H1 (cell line): ENCODE data around the gene CAMTA1. TPM values are rescaled to one million over a fixed set of nuclear protein-coding genes. Genes with fewer than 3 reads are reported as not detected.

Experiments used
- CTCF ChIA-PET: fragments of 300-600 bp; sonication (Branson Sonifier 250); formaldehyde crosslinking; loops from one replicate; lab custom pipeline; 2021; ENCODE audit not compliant: partially characterized antibody; lab: Charles Lee
- POLR2A ChIA-PET: fragments of 300-600 bp; sonication (Branson Sonifier 250); formaldehyde crosslinking; loops from one replicate; lab custom pipeline; 2021; ENCODE audit warnings: inconsistent platforms; ENCODE audit not compliant: partially characterized antibody; lab: Charles Lee
- DNase-seq, 2 experiments: peaks; one replicate each; pipeline versions ENCODE4 v3.0.0 to v3.0.0-alpha.2; 2010 to 2022; ENCODE audit warnings: low spot score in 2 of 2, low read depth in 1 of 2, mixed read lengths in 1 of 2
- FAIRE-seq: peaks from 2 replicates; lab custom pipeline; 2011; peaks lifted over from hg19 to GRCh38; lab: Jason Lieb, UNC
- H2AFZ ChIP-seq: 2 replicates; pipeline ENCODE4 v1.8.1; 2012; ENCODE audit warnings: low read length, inconsistent platforms
- H2AK5ac ChIP-seq: 2 replicates; pipeline ENCODE4 v1.6.1; 2013; ENCODE audit warnings: low read depth, low read length
- H2BK120ac ChIP-seq: replicated peaks from 2 replicates; pipeline ENCODE3; 2013; ENCODE audit warnings: low read depth, low read length, inconsistent platforms
- H2BK12ac ChIP-seq: 2 replicates; pipeline ENCODE4 v1.6.1; 2013; ENCODE audit warnings: low read depth, low read length
- H2BK15ac ChIP-seq: 2 replicates; pipeline ENCODE4 v1.6.1; 2013; ENCODE audit warnings: low read length
- H2BK20ac ChIP-seq: 2 replicates; pipeline ENCODE4 v1.6.1; 2013; ENCODE audit warnings: low read length
- H2BK5ac ChIP-seq: 2 replicates; pipeline ENCODE4 v1.6.1; 2013; ENCODE audit warnings: low read depth, low read length
- H3K14ac ChIP-seq: 2 replicates; pipeline ENCODE4 v1.6.1; 2013; ENCODE audit warnings: inconsistent platforms; ENCODE audit not compliant: insufficient read length
- H3K18ac ChIP-seq: 2 replicates; pipeline ENCODE4 v1.6.1; 2013; ENCODE audit warnings: low read length; ENCODE audit errors: extremely low read depth
- H3K23ac ChIP-seq: 2 replicates; pipeline ENCODE4 v1.6.1; 2013; ENCODE audit warnings: inconsistent platforms; ENCODE audit not compliant: insufficient read length
- H3K23me2 ChIP-seq: 2 replicates; pipeline ENCODE4 v1.6.1; 2013; ENCODE audit warnings: low read depth, low read length
- H3K27ac ChIP-seq: 2 replicates; pipeline ENCODE4 v1.6.1; 2011; ENCODE audit warnings: low read depth, low read length, inconsistent platforms
- H3K27me3 ChIP-seq, 4 experiments: replicated peaks in 1 of 4; 1 replicate in 1 of 4; 2 replicates in 3 of 4; pipeline versions ENCODE4 v1.6.1 to v1.8.1; 2011 to 2013; ENCODE audit warnings: low read length in 3 of 4, mild to moderate bottlenecking in 3 of 4, inconsistent platforms in 2 of 4, mixed read lengths in 2 of 4, moderate library complexity in 1 of 4; ENCODE audit not compliant: control insufficient read depth in 3 of 4, insufficient read depth in 3 of 4; ENCODE audit errors: extremely low read depth in 1 of 4
- H3K36me3 ChIP-seq, 4 experiments: 2 replicates each; pipeline versions ENCODE4 v1.6.1 to v1.8.1; 2011 to 2013; ENCODE audit warnings: mild to moderate bottlenecking in 4 of 4, low read length in 3 of 4, moderate library complexity in 2 of 4, control low read depth in 1 of 4, inconsistent platforms in 1 of 4; ENCODE audit not compliant: insufficient read depth in 4 of 4, control insufficient read depth in 2 of 4
- H3K4ac ChIP-seq: replicated peaks from 2 replicates; pipeline ENCODE3; 2013; ENCODE audit warnings: low read length, low read depth, mixed read lengths, inconsistent platforms; ENCODE audit not compliant: insufficient read length
- H3K4me1 ChIP-seq, 4 experiments: replicated peaks in 1 of 4; 1 replicate in 1 of 4; 2 replicates in 3 of 4; pipeline versions ENCODE4 v1.6.1 to v1.8.1; 2011 to 2013; ENCODE audit warnings: low read length in 3 of 4, inconsistent platforms in 2 of 4, mixed read lengths in 1 of 4; ENCODE audit not compliant: insufficient read depth in 4 of 4, control insufficient read depth in 3 of 4
- H3K4me2 ChIP-seq, 2 experiments: 2 replicates each; pipeline versions ENCODE4 v1.6.1 to v1.8.1; 2011 to 2013; ENCODE audit warnings: low read depth in 2 of 2, low read length in 2 of 2, control low read depth in 1 of 2, inconsistent platforms in 1 of 2, mild to moderate bottlenecking in 1 of 2; ENCODE audit not compliant: insufficient read depth in 1 of 2
- H3K4me3 ChIP-seq, 4 experiments: fragments of 200-600, 300-600 bp in 1 of 4; sonication (generic), shearing (Covaris generic), sonication (Bioruptor Twin) in 1 of 4; 2 replicates each; pipeline versions ENCODE4 v1.5.1 to v1.8.1; 2011 to 2016; ENCODE audit warnings: low read length in 4 of 4, low read depth in 3 of 4, control low read depth in 2 of 4, inconsistent platforms in 2 of 4, mild to moderate bottlenecking in 2 of 4, mixed read lengths in 1 of 4, moderate library complexity in 1 of 4; ENCODE audit not compliant: insufficient read depth in 2 of 4; ENCODE audit errors: extremely low read depth in 1 of 4
- H3K56ac ChIP-seq: replicated peaks from 2 replicates; pipeline ENCODE3; 2013; ENCODE audit warnings: low read depth, mild to moderate bottlenecking, mixed read lengths, low read length, inconsistent platforms; ENCODE audit not compliant: insufficient read length
- H3K79me1 ChIP-seq: 2 replicates; pipeline ENCODE4 v1.6.1; 2013; ENCODE audit warnings: low read depth, low read length, control low read depth
- H3K79me2 ChIP-seq, 2 experiments: 2 replicates each; pipeline versions ENCODE4 v1.6.1 to v1.8.1; 2012 to 2013; ENCODE audit warnings: low read length in 2 of 2, mild to moderate bottlenecking in 2 of 2, inconsistent platforms in 1 of 2; ENCODE audit not compliant: insufficient read depth in 2 of 2, control insufficient read depth in 1 of 2
- H3K9ac ChIP-seq, 4 experiments: replicated peaks in 1 of 4; 1 replicate in 1 of 4; 2 replicates in 3 of 4; pipeline versions ENCODE4 v1.6.1 to v1.8.1; 2011 to 2013; ENCODE audit warnings: low read depth in 3 of 4, low read length in 3 of 4, control low read depth in 2 of 4, mild to moderate bottlenecking in 2 of 4, moderate library complexity in 2 of 4, inconsistent platforms in 1 of 4; ENCODE audit errors: extremely low read depth in 1 of 4
- H3K9me3 ChIP-seq, 2 experiments: 2 replicates each; pipeline versions ENCODE4 v1.6.1 to v1.8.1; 2012 to 2013; ENCODE audit warnings: mild to moderate bottlenecking in 2 of 2, moderate library complexity in 2 of 2, control low read depth in 1 of 2, inconsistent platforms in 1 of 2, low read depth in 1 of 2, low read length in 1 of 2, mixed read lengths in 1 of 2; ENCODE audit not compliant: insufficient read depth in 2 of 2
- H4K20me1 ChIP-seq, 2 experiments: replicated peaks in 1 of 2; 2 replicates each; pipeline versions ENCODE3 to v1.8.1; 2011 to 2013; ENCODE audit warnings: inconsistent platforms in 2 of 2, low read length in 2 of 2, mild to moderate bottlenecking in 1 of 2; ENCODE audit not compliant: insufficient read depth in 2 of 2, control insufficient read depth in 1 of 2
- H4K5ac ChIP-seq: 2 replicates; pipeline ENCODE4 v1.6.1; 2013; ENCODE audit warnings: low read length, low read depth, mixed read lengths, inconsistent platforms; ENCODE audit not compliant: insufficient read length
- H4K8ac ChIP-seq: 2 replicates; pipeline ENCODE4 v1.8.0; 2013; ENCODE audit warnings: mild to moderate bottlenecking, moderate library complexity, low read length, inconsistent platforms; ENCODE audit not compliant: insufficient read depth; ENCODE audit errors: extremely low read depth
- H4K91ac ChIP-seq: replicated peaks from 2 replicates; pipeline ENCODE3; 2013; ENCODE audit warnings: low read length, mixed read lengths, inconsistent platforms; ENCODE audit not compliant: insufficient read length
- CTCF ChIP-seq, 3 experiments: IDR thresholded peaks; 1 replicate in 2 of 3; 2 replicates in 1 of 3; pipeline versions ENCODE4 v1.5.1 to v1.6.1; 2011; ENCODE audit warnings: low read length in 3 of 3, mild to moderate bottlenecking in 3 of 3, inconsistent platforms in 2 of 3, low read depth in 1 of 3, moderate library complexity in 1 of 3; ENCODE audit not compliant: insufficient read depth in 1 of 3; ENCODE audit errors: control extremely low read depth in 1 of 3
- EGR1 ChIP-seq: IDR thresholded peaks from 2 replicates; pipeline ENCODE4 v1.6.1; 2011; ENCODE audit warnings: low read depth, low read length, borderline replicate concordance
- GTF2F1 ChIP-seq: IDR thresholded peaks from 2 replicates; pipeline ENCODE4 v1.6.1; 2012; ENCODE audit warnings: low read depth, low read length, improper control_type of control experiment, borderline replicate concordance
- MAX ChIP-seq: IDR thresholded peaks from 2 replicates; pipeline ENCODE4 v1.6.1; 2012; ENCODE audit warnings: inconsistent platforms
- RNF2 ChIP-seq: fragments of 200-900, 300-1000 bp; sonication (generic); IDR thresholded peaks from 2 replicates; pipeline ENCODE4 v1.7.1; 2016; ENCODE audit warnings: borderline replicate concordance, low read depth, mild to moderate bottlenecking, antibody characterized with exemption, low read length; ENCODE audit not compliant: poor library complexity, severe bottlenecking; ENCODE audit errors: missing control alignments
- SIN3A ChIP-seq, 2 experiments: IDR thresholded peaks in 1 of 2; conservative IDR thresholded peaks in 1 of 2; 2 replicates each; pipeline ENCODE4 v1.6.1; 2011 to 2012; ENCODE audit warnings: low read length in 2 of 2, improper control_type of control experiment in 1 of 2, low read depth in 1 of 2, mild to moderate bottlenecking in 1 of 2
- SIRT6 ChIP-seq: IDR thresholded peaks from one replicate; pipeline ENCODE4 v1.7.1; 2012; ENCODE audit warnings: low read length, inconsistent platforms
- SP1 ChIP-seq: IDR thresholded peaks from 2 replicates; pipeline ENCODE4 v1.6.1; 2011; ENCODE audit warnings: low read depth, low read length
- SRF ChIP-seq: IDR thresholded peaks from 2 replicates; pipeline ENCODE4 v1.6.1; 2011; ENCODE audit warnings: mild to moderate bottlenecking, low read depth, low read length, moderate library complexity
- WGBS, 2 experiments: shearing (Covaris generic) in 1 of 2; methylation state at CpG; one replicate each; pipeline versions ENCODE4 v1.1.6 to v1.1.7; 2013 to 2015; ENCODE audit warnings: low lambda C conversion rate in 2 of 2, mixed read lengths in 2 of 2, inconsistent platforms in 1 of 2, low coverage in 1 of 2, missing lambda C conversion rate in 1 of 2; ENCODE audit not compliant: insufficient replicate concordance in 2 of 2, insufficient coverage in 1 of 2, insufficient read length in 1 of 2; ENCODE audit errors: extremely low coverage in 1 of 2, missing lambda C conversion rate in 1 of 2; 5-methylcytosine and 5-hydroxymethylcytosine counted together
- polyA plus RNA-seq, 7 experiments: library from polyadenylated mRNA; depleted of rRNA in 3 of 7; stranded (reverse) in 5 of 7; unstranded in 2 of 7; fragments of >200 nt in 5 of 7; fragments of 200-250 nt in 2 of 7; gene quantifications; 1 replicate in 5 of 7; 2 replicates in 1 of 7; 4 replicates in 1 of 7; pipeline versions ENCODE4 v1.2.1 to v1.2.3, GENCODE V29; 2011 to 2013; ENCODE audit warnings: missing spikeins in 2 of 7, mixed read lengths in 2 of 7
- total RNA-seq: library from RNA; stranded (reverse); fragmentation: NEBNext Ultra II Directional; extraction: Animal tissue kit (Norgen Biotek cat#: 25700); gene quantifications from 2 replicates; pipeline ENCODE4 v1.2.1, GENCODE V29; 2021

The CAMTA1 gene
- total and polyA plus RNA-seq, 2 of the 8 experiments (the other 6 are each of a cell fraction or from before 2014, with no cell fraction given) = 65.0 to 119 TPM

GRCh38 chr1:7266561-7266960, 481.3 kb downstream of the CAMTA1 start:
- Histone ChIP-seq H2BK20ac (no peak overlapping the region), H3K27ac (no peak overlapping the region), H3K79me2 (no peaks in the 10 kb centered on the region), H4K8ac (no peak overlapping the region), H3K4me2 (no peak overlapping the region), H3K9ac (no peak overlapping the region), H3K9me3 (peaks cover 10 to 11% of the 10 kb centered on the region in 2 experiments; a peak in 3 of 4 replicates), H4K5ac (no peak overlapping the region), H3K36me3 (no peaks in the 10 kb centered on the region; a peak in 2 of 8 replicates), H3K4me3 (no peak overlapping the region), H4K91ac (no peak overlapping the region), H4K20me1 (peaks cover 0 to 2% of the 10 kb centered on the region in 2 experiments), H3K23me2 (no peaks in the 10 kb centered on the region), H3K27me3 (no peaks in the 10 kb centered on the region)
- 50% methylated on average over 5 of the region's 5 CpGs; no CpG with 5 or more reads in 1 of the 2 experiments for WGBS, 2 experiments
- peak in 1 of 2 experiments; percentile 22 for DNase-seq
- POLR2A ChIA-PET = no interaction called here
- CTCF ChIA-PET = interaction anchor here (1.2 to 2.5 kb wide), 2 partner anchors 13 to 45 kb away, joined by 3 to 14 read pairs; no protein-coding TSS in a partner anchor
- TF ChIP-seq CTCF (IDR thresholded peaks at IDR 0.05; ENCODE audit: control extremely low read depth in 1 of 3, insufficient read depth in 1 of 3, low read depth in 1 of 3, low read length in 3 of 3) = no peak
- TF ChIP-seq EGR1 = no peak
- no peak for TF ChIP-seq SIRT6
- TF ChIP-seq SIN3A (conservative IDR thresholded peaks at IDR 0.05 in 1 of 2, IDR thresholded peaks at IDR 0.05 in 1 of 2; ENCODE audit: low read depth in 1 of 2, low read length in 2 of 2) = no peak
- no peak for TF ChIP-seq GTF2F1
- TF ChIP-seq RNF2 = no peak
- no peak for TF ChIP-seq MAX
- TF ChIP-seq SRF = no peak
- no peak for TF ChIP-seq SP1
- TF ChIP-seq, all 59 proteins: peak for 0
- no peak overlapping the region for H3K56ac ChIP-seq
- no peak overlapping the region for H3K23ac ChIP-seq
- no peaks in the 10 kb centered on the region for H3K4me1 ChIP-seq
- no peak overlapping the region for H3K18ac ChIP-seq
- no peak overlapping the region for H3K14ac ChIP-seq
- no peak overlapping the region for H3K4ac ChIP-seq
- no peak overlapping the region for H2BK12ac ChIP-seq
- H2AK5ac ChIP-seq = peak overlapping the region; percentile 65; the same call in 1 of the 2 replicates
- FAIRE-seq = no peak
- no peaks in the 10 kb centered on the region for H3K79me1 ChIP-seq
- H2BK15ac ChIP-seq = no peak overlapping the region
- H2BK5ac ChIP-seq = no peak overlapping the region; the same call in 1 of the 2 replicates
- H2BK120ac ChIP-seq = no peak overlapping the region
- H2AFZ ChIP-seq = no peak overlapping the region
